WERI-Rb-1 (cell line): ENCODE data around the gene RASGRF2.
"Not testable (repeated sequence)": the region's sequence is repeated elsewhere in the genome, so short reads cannot be mapped to it uniquely, and the experiment has no call there.

ENCODE experiments used
- DNase-seq: peaks from one replicate; pipeline ENCODE4 v3.0.0-alpha.2; 2020
- H3K27ac ChIP-seq: fragments of 250-450 bp; sonication (Bioruptor Pico); 2 replicates; pipeline ENCODE4 v1.5.1; 2020; ENCODE audit warnings: mild to moderate bottlenecking, moderate library complexity
- H3K27me3 ChIP-seq: fragments of 250-450 bp; sonication (Bioruptor Pico); 2 replicates; pipeline ENCODE4 v1.5.1; 2021; ENCODE audit warnings: mild to moderate bottlenecking, low read depth, moderate library complexity; ENCODE audit not compliant: insufficient read depth, severe bottlenecking
- H3K36me3 ChIP-seq: fragments of 250-450 bp; sonication (Bioruptor Pico); 2 replicates; pipeline ENCODE4 v1.5.1; 2020; ENCODE audit warnings: mild to moderate bottlenecking, moderate library complexity
- H3K4me3 ChIP-seq: 2 replicates; pipeline ENCODE4 v1.5.1; 2011; ENCODE audit warnings: low read depth, mild to moderate bottlenecking, control low read depth, low read length
- H3K9me3 ChIP-seq: fragments of 250-450 bp; sonication (Bioruptor Pico); 2 replicates; pipeline ENCODE4 v1.5.1; 2021; ENCODE audit warnings: mild to moderate bottlenecking, moderate library complexity; ENCODE audit not compliant: severe bottlenecking
- CTCF ChIP-seq: IDR thresholded peaks from 2 replicates; pipeline ENCODE4 v1.5.1; 2011; ENCODE audit warnings: low read depth, mild to moderate bottlenecking, control low read depth, inconsistent platforms, low read length

Gene RASGRF2

GRCh38 chr5:81010336-81011169 lies 50.4 kb downstream of the RASGRF2 start:
- Histone ChIP-seq H3K9me3 (no peaks in the 10 kb centered on the region), H3K27me3 (no peaks in the 10 kb centered on the region), H3K36me3 (no peaks in the 10 kb centered on the region; the same call in 1 of the 2 replicates), H3K4me3 (no peak overlapping the region), H3K27ac (no peak overlapping the region)
- no peak for DNase-seq
- TF ChIP-seq CTCF = no peak

GRCh38 chr5:81014348-81014747 lies 54.2 kb downstream of the RASGRF2 start:
- no peak overlapping the region for H3K4me3 ChIP-seq
- DNase-seq = no peak
- no peak overlapping the region for H3K27ac ChIP-seq
- no peaks in the 10 kb centered on the region for H3K27me3 ChIP-seq
- H3K9me3 ChIP-seq = no peaks in the 10 kb centered on the region
- no peak for TF ChIP-seq CTCF
- H3K36me3 ChIP-seq = no peaks in the 10 kb centered on the region

- Histone ChIP-seq H3K27me3 (no peaks in the 10 kb centered on the region), H3K9me3 (no peaks in the 10 kb centered on the region), H3K36me3 (no peaks in the 10 kb centered on the region), H3K4me3 (no peak overlapping the region), H3K27ac (no peak overlapping the region; the same call in 1 of the 2 replicates)
- no peak for TF ChIP-seq CTCF
- DNase-seq = no peak
Measured at GRCh38 chr5:81016116-81016515, 56.0 kb downstream of the RASGRF2 start.

- DNase-seq = no peak
- Histone ChIP-seq H3K4me3 (no peak overlapping the region), H3K27me3 (no peaks in the 10 kb centered on the region), H3K27ac (no peak overlapping the region), H3K9me3 (no peaks in the 10 kb centered on the region), H3K36me3 (no peaks in the 10 kb centered on the region)
- no peak for TF ChIP-seq CTCF
Measured at GRCh38 chr5:81017320-81017719, 57.2 kb downstream of the RASGRF2 start.

- H3K27ac ChIP-seq, H3K9me3 ChIP-seq, H3K27me3 ChIP-seq, DNase-seq, H3K4me3 ChIP-seq, H3K36me3 ChIP-seq: not testable (repeated sequence)
Measured at GRCh38 chr5:81018608-81019007, 58.4 kb downstream of the RASGRF2 start.

- no peaks in the 10 kb centered on the region for H3K36me3 ChIP-seq
- no peaks in the 10 kb centered on the region for H3K9me3 ChIP-seq
- H3K4me3 ChIP-seq = no peak overlapping the region
- no peak for DNase-seq
- no peak overlapping the region for H3K27ac ChIP-seq
- TF ChIP-seq CTCF = no peak
- H3K27me3 ChIP-seq = no peaks in the 10 kb centered on the region
Measured at GRCh38 chr5:81019748-81020147, 59.6 kb downstream of the RASGRF2 start.
